ENCODE data around the gene NISCH.

The NISCH gene

GRCh38 chr3:52511509-52511908 is 56.1 kb downstream of the NISCH start:
- ATAC-seq = no peak
- TF ChIP-seq GLIS3 (CRISPR knock-in tag; IDR thresholded peaks at IDR 0.05) (no peak), POU6F1 (CRISPR knock-in tag; IDR thresholded peaks at IDR 0.05; ENCODE audit: borderline replicate concordance, low read depth) (no peak), ZFP30 (CRISPR knock-in tag; IDR thresholded peaks at IDR 0.05) (no peak), TCF4 (CRISPR knock-in tag; IDR thresholded peaks at IDR 0.05; ENCODE audit: borderline replicate concordance) (no peak), TSHZ2 (CRISPR knock-in tag; IDR thresholded peaks at IDR 0.05) (no peak), ARNTL (CRISPR knock-in tag; IDR thresholded peaks at IDR 0.05; ENCODE audit: borderline replicate concordance, low read depth) (no peak), CREB5 (CRISPR knock-in tag; IDR thresholded peaks at IDR 0.05; ENCODE audit: low read depth) (no peak), CSDC2 (CRISPR knock-in tag; IDR thresholded peaks at IDR 0.05) (no peak), ZNF70 (CRISPR knock-in tag; IDR thresholded peaks at IDR 0.05) (no peak), ESRRG (CRISPR knock-in tag; IDR thresholded peaks at IDR 0.05) (no peak), ZNF565 (CRISPR knock-in tag; conservative IDR thresholded peaks at IDR 0.05; ENCODE audit: low read depth) (no peak), TOX (CRISPR knock-in tag; IDR thresholded peaks at IDR 0.05; ENCODE audit: borderline replicate concordance) (no peak)

GRCh38 chr3:52512105-52512504 is 56.7 kb downstream of the NISCH start:
- ATAC-seq = no peak

More at GRCh38 chr3:52512105-52512504, 56.7 kb downstream of the NISCH start:
- TF ChIP-seq TOX (CRISPR knock-in tag; IDR thresholded peaks at IDR 0.05; ENCODE audit: borderline replicate concordance) (no peak), CREB5 (CRISPR knock-in tag; IDR thresholded peaks at IDR 0.05; ENCODE audit: low read depth) (no peak), POU6F1 (CRISPR knock-in tag; IDR thresholded peaks at IDR 0.05; ENCODE audit: borderline replicate concordance, low read depth) (no peak), ARNTL (CRISPR knock-in tag; IDR thresholded peaks at IDR 0.05; ENCODE audit: borderline replicate concordance, low read depth) (no peak), TSHZ2 (CRISPR knock-in tag; IDR thresholded peaks at IDR 0.05) (no peak), CSDC2 (CRISPR knock-in tag; IDR thresholded peaks at IDR 0.05) (no peak), ISL1 (CRISPR knock-in tag; IDR thresholded peaks at IDR 0.05) (no peak), ZNF8 (CRISPR knock-in tag; IDR thresholded peaks at IDR 0.05) (no peak), ESRRG (CRISPR knock-in tag; IDR thresholded peaks at IDR 0.05) (no peak), ZNF70 (CRISPR knock-in tag; IDR thresholded peaks at IDR 0.05) (no peak), BACH2 (CRISPR knock-in tag; IDR thresholded peaks at IDR 0.05; ENCODE audit: borderline replicate concordance) (no peak), PATZ1 (CRISPR knock-in tag; IDR thresholded peaks at IDR 0.05; ENCODE audit: borderline replicate concordance) (no peak), OSR1 (CRISPR knock-in tag; IDR thresholded peaks at IDR 0.05) (no peak)

All from SK-N-SH treated with all-trans-retinoic acid at 6 μM for 48 hours (cell line).